ENCODE results near the gene LGR5.

- TF ChIP-seq CTCF (conservative IDR thresholded peaks at IDR 0.05) (no peak), ZFX (IDR thresholded peaks at IDR 0.05) (no peak)
Measured at GRCh38 chr12:71558445-71558844, 118.8 kb downstream of the LGR5 start.

All from C4-2B (cell line).